HG02852 (cell line): Measurements from ENCODE around the gene COPZ1.

Experiments
- ATAC-seq: cut with Tn5 transposase; IDR thresholded peaks from one replicate; pipeline ENCODE4 v1.9.1; 2021; ENCODE audit warnings: mild to moderate bottlenecking, moderate library complexity; ENCODE audit not compliant: unreplicated experiment

COPZ1 gene

DNA sequence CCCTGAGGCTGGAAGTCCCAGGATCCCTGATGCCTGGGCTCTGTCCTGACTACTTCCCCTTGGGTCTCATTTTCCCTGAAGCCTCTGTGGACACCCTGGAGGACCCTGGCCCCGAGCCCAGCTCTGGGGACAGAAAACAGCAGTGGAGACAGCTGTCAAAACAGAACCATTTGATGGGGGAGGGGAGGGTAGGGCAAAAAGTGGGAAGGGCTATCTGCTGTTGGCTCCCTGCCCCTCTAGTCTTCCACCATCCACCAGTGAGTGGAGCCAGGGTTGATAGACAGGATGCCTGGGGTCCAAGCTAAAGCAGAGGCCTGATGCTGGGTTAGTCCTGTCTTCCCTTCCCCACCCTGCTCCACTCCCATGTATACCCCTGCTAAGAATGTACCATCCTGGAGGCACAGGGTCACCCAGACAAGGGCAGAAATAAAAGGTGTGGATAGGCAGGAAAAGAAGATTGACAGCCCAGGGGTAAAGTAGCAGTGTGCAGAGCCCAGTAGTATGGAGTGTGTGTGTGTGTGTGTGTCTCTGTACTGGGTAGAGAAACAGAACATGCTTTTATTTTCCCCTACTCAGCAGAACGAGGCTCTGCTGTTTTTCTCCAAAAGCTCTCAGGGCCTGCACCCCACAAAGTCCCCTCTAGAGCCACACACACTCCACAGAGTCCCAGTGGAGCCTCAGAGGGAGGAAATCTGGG, 49.8 kb downstream of the COPZ1 start:
- no peak for ATAC-seq

DNA sequence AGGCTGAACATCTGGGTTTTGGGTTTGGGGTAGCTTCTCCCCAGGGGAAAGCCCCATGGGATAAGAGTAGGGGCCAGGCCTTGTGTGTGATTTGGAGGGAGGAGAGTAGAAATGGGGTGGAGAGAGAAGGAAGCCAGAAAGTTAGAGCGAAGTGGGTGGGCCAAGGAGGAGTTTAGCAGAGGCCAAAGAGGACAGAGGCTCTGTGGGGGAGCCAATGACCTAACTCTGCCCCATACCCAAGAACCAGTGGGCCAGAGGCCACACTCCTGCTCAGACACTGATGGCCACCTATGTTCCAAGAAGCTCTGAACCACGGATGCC, 50.3 kb downstream of the COPZ1 start:
- no peak for ATAC-seq

GRCh38 chr12:54376596-54376995, 51.7 kb downstream of the COPZ1 start:
- ATAC-seq = no peak

DNA sequence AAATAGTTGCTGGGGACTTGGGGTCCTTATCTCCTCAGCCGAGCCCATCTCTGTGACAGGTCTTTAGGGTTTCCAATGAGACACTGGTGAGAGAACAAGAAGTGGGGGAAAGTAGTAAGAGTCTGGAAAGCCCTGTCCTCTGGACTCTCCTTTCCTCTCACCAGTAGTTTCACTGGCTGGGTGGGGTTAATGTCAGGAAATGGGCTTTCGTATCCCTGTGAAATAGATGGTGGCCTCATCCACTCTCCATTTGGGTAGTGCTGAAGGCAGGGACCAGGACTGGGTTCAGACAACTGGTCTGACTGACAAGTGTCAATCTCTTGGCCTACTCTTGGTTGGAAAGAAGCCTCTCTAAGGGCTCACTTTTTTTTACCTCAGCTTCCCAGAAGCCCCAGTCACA, 52.1 kb downstream of the COPZ1 start:
- ATAC-seq = no peak

GRCh38 chr12:54377797-54378515, 53.0 kb downstream of the COPZ1 start:
- no peak for ATAC-seq

- ATAC-seq = no peak
Measured at GRCh38 chr12:54378796-54379397, 54.0 kb downstream of the COPZ1 start.

GRCh38 chr12:54379398-54380201, 54.7 kb downstream of the COPZ1 start:
- ATAC-seq = peak; percentile 89

- no peak for ATAC-seq
Measured at GRCh38 chr12:54381136-54381535, 56.2 kb downstream of the COPZ1 start.

DNA sequence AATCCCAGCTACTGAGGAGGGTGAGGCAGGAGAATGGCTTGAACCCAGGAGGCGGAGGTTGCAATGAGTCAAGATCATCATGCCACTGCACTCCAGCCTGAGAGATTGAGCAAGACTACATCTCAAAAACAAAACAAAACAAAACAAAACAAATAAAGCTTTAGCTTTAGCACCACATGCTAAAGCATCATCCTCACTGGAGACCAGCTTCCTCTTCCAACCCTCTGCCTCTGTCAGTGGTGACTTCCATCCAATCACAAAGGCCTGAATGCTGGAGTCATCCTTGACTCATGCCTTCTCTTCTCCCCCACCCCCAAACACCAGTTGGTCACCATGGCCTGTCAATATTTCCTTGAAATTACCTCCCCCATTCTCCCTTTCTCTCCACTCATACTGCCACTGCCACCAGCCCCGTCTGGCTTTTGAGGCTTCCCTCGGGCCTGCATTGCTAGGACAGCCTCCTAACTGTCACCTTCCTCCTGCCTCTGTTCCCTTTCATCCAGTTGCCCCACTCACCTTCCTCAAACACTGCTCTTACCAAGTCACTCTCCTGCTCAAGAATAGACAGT, 58.2 kb downstream of the COPZ1 start:
- no peak for ATAC-seq

DNA sequence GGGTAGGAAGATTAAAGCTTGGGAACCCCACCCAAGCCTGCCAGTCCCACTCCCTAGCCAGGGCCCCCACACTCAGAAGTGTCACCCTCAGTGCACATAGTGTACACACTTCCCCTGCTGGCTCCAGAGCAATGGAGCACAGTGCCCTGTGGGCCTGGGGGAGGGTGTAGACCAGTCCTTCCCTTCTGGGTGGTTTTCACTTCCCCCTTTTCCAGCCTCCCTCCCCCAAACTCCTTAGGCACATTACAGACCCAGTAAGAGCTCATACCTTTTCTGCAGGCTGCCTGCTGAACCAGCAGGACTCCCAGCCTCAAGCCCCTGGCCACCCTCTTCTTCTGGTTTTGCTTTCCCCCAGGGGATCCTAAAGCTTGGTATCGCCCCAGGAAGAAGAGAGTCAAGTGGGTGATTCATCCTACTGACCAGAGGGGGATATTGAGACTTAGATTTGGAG, 59.7 kb downstream of the COPZ1 start, which contains the start of gene ZNF385A:
Gene ZNF385A (minus strand): TSS at position 143 of the 451 bp plus-strand sequence. CDS start 219 bp downstream, outside the sequence.
- no peak for ATAC-seq

DNA sequence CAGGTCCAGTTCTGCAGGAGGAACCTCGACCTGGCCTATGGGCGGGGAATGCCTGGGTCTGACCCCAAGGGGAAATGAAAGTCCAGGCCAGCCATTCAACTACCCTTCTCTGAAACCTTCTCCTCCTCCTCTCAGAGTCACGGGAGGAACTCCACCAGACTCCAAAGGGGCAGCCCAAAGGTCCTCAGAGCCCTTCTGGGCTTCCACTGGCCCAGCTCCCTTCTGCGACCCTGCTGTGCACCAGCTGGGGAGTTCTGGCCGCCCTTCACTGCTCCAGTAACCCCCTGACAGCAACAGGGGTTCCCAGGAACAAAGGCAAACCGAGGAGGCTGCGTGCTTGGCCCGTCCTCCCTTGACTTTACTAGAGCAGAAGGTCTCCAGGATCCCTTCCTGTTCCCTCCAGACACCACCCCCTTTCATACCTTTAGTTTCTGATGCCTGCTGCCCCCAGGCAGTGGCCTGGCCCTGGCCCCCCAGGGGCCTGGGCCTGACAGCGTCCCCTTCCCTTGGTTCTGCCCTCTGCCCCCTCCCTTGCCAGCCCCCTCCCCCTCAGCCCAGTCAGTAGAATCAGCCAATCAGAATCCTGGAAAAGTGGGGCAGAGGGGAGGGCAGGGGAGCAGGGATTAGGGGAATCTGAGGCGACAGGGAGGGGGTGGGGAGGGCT, 60.5 kb downstream of the COPZ1 start:
- ATAC-seq = peak; percentile 75

- no peak for ATAC-seq
Measured at GRCh38 chr12:54386403-54387113, 61.6 kb downstream of the COPZ1 start.

DNA sequence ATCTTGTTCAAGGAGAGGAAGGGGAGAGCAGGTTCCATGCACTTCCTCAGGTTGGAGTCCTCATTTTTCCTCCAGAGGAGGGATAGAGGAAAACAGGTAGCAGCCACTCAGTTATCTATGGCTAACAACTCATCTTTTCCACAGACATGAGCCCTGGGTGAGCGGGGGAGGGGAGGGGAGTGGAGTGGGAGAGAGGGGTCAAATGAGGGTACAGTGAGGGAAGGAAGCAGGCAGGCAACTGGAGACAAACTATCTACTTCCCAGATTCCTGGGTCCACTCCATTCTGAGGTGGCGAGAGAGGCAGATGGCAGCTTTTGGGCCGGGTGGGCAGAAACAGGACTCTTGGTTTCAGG, 62.2 kb downstream of the COPZ1 start:
- ATAC-seq = no peak

DNA sequence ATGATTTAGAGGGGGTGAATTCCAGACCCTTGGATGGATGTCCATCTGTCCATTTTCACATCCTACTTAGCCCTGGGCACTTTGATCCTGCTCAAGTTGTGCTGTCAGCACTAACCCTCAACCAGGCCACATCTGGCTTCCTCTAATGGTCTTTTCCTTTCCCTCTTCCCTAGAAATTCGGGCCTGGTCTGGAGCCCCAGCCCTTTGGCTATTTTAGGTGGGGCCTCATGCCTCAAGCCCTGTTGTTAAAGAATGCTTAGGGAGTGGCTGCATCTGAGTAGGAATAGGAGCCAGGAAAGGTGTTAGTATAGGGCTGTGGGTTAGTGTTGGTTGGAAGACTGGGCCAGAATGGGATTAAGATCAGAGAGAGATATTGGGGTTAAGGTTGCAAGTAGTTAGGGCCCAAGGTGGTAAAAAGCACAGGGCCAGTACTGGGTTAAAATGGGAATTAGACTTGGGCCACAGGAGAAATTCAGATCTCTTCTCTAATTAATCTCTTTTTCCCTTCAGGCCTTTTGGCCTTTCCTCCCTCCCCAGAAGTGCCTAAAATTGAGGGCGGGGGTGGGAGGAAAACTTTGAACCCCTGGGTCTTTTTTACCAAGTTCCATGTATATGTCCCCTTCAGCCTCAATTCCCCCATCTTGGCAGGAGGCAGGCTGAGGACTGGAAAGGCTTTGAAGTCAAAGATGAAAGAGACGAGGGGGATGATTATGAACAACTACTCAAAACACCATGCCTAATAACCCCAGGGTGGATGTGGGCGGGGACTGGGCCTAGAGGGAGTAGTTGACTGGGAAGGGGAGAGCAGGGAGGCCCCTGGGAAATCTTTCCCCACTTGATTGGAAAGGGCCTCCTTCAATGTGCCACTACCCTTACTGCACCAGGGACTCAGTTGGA, 63.6 kb downstream of the COPZ1 start:
- ATAC-seq = no peak

GRCh38 chr12:54389134-54389508, 64.2 kb downstream of the COPZ1 start:
- ATAC-seq = no peak

DNA sequence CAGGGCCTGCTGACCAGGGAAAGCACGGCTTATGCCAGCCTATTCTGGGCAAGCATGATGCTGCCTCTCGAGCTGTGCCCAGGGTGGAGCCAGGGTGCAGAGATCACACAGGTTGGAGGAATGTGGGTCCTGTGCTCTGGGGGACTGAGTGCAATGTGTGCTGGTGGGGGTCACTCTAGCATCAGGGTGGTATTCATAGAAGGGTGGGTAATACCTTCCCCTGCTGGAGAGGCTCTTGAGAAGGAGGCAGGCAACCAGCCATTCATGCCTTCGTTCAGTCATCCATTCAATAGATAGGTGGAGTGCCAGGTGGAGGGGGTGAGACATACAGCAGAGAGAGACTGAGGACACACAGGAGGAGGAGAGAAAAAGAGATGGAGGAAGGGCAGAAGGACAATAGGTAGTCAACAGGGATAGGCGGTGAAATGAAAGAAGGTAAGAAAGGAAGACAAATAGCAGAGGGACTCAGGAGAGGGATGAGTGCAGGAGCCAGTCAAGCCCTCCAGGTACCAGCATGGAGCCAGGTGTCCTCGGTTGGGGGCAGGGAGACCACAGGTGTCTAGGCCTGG, 64.8 kb downstream of the COPZ1 start:
- no peak for ATAC-seq

GRCh38 chr12:54390176-54390667, 65.3 kb downstream of the COPZ1 start:
- ATAC-seq = no peak
